Tibial nerve (tissue), 4 donors: ENCODE results near the gene SUGCT.

ENCODE experiments used
- EP300 ChIP-seq, 2 donors: sonication (generic); formaldehyde crosslinking; IDR thresholded peaks; one replicate each; pipeline ENCODE4 v1.6.1; 2017; ENCODE audit warnings: antibody characterized with exemption in 2 of 2, mild to moderate bottlenecking in 1 of 2
- POLR2A ChIP-seq, 2 donors: fragments of 450-650 bp; IDR thresholded peaks; one replicate each; pipeline ENCODE4 v1.6.1; 2017; ENCODE audit warnings: antibody characterized with exemption in 2 of 2, mild to moderate bottlenecking in 2 of 2, moderate library complexity in 2 of 2
- TF ChIP-seq, protein P1 (sequence below), 5 experiments: fragments of 200-600 bp in 3 of 5; fragments of 450-650 bp in 2 of 5; sonication (generic) in 3 of 5; IDR thresholded peaks; one replicate each; pipeline ENCODE4 v1.5.1; 2016 to 2019; ENCODE audit warnings: antibody characterized with exemption in 5 of 5, mild to moderate bottlenecking in 3 of 5, moderate library complexity in 2 of 5

DNA sequence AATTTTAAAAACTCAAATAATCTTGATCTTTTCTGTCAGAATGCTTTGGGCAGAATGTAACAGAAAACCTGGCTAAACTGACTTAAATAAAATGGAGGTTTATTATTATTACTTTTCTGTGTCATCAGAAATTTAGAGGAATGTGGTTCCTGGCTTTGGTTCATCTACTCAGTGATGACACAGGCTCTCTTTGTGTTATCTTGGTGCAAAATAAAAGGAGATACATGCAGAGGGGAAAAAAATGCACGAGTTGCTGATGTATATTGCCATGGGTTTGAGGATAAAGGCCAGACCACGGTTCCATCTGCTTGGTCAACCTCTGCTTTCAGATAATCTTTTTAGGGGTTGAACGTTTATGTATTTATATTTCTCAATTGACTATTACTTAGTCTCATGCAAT is 181.4 kb downstream of the SUGCT start:
- TF ChIP-seq, protein P1, sequence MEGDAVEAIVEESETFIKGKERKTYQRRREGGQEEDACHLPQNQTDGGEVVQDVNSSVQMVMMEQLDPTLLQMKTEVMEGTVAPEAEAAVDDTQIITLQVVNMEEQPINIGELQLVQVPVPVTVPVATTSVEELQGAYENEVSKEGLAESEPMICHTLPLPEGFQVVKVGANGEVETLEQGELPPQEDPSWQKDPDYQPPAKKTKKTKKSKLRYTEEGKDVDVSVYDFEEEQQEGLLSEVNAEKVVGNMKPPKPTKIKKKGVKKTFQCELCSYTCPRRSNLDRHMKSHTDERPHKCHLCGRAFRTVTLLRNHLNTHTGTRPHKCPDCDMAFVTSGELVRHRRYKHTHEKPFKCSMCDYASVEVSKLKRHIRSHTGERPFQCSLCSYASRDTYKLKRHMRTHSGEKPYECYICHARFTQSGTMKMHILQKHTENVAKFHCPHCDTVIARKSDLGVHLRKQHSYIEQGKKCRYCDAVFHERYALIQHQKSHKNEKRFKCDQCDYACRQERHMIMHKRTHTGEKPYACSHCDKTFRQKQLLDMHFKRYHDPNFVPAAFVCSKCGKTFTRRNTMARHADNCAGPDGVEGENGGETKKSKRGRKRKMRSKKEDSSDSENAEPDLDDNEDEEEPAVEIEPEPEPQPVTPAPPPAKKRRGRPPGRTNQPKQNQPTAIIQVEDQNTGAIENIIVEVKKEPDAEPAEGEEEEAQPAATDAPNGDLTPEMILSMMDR (IDR thresholded peaks at IDR 0.05) = no peak
- TF ChIP-seq EP300 (IDR thresholded peaks at IDR 0.05) = no peak
- no peak for TF ChIP-seq POLR2A (IDR thresholded peaks at IDR 0.05)
